ENCODE data around the gene CLCN7.
"Not testable (repeated sequence)": the region's sequence is repeated elsewhere in the genome, so short reads cannot be mapped to it uniquely, and the experiment has no call there.

The CLCN7 gene

GRCh38 chr16:1470481-1471251 lies 4.2 kb downstream of the CLCN7 start:
- Mint-ChIP-seq H3K36me3 (ENCODE audit: low read depth) (peaks cover 8% of the 10 kb centered on the region), H3K27ac (peak overlapping the region; percentile 95), H3K27me3 (ENCODE audit: low read depth, poor library complexity) (peaks cover 9% of the 10 kb centered on the region), H3K4me3 (no peak overlapping the region), H3K9me3 (peaks cover 5% of the 10 kb centered on the region), H3K4me1 (peaks cover 43% of the 10 kb centered on the region)
- TF ChIP-seq, protein P1, sequence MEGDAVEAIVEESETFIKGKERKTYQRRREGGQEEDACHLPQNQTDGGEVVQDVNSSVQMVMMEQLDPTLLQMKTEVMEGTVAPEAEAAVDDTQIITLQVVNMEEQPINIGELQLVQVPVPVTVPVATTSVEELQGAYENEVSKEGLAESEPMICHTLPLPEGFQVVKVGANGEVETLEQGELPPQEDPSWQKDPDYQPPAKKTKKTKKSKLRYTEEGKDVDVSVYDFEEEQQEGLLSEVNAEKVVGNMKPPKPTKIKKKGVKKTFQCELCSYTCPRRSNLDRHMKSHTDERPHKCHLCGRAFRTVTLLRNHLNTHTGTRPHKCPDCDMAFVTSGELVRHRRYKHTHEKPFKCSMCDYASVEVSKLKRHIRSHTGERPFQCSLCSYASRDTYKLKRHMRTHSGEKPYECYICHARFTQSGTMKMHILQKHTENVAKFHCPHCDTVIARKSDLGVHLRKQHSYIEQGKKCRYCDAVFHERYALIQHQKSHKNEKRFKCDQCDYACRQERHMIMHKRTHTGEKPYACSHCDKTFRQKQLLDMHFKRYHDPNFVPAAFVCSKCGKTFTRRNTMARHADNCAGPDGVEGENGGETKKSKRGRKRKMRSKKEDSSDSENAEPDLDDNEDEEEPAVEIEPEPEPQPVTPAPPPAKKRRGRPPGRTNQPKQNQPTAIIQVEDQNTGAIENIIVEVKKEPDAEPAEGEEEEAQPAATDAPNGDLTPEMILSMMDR (IDR thresholded peaks at IDR 0.05), result no peak
- no peak for DNase-seq

- peaks cover 41% of the 10 kb centered on the region for H3K4me1 Mint-ChIP-seq
- no peak overlapping the region for H3K4me3 Mint-ChIP-seq
- TF ChIP-seq, protein P1 (IDR thresholded peaks at IDR 0.05), result no peak
- peaks cover 7% of the 10 kb centered on the region for H3K27me3 Mint-ChIP-seq (ENCODE audit: low read depth, poor library complexity)
- H3K9me3 Mint-ChIP-seq, result no peaks in the 10 kb centered on the region
- peaks cover 5% of the 10 kb centered on the region for H3K36me3 Mint-ChIP-seq (ENCODE audit: low read depth)
- H3K27ac Mint-ChIP-seq, result peak overlapping the region; percentile 88
- DNase-seq, result no peak
Measured at GRCh38 chr16:1469693-1470201, 5.1 kb downstream of the CLCN7 start.

GRCh38 chr16:1469141-1469540 lies 5.7 kb downstream of the CLCN7 start:
- not testable (repeated sequence) for H3K36me3 Mint-ChIP-seq (ENCODE audit: low read depth); H3K9me3 Mint-ChIP-seq; H3K27me3 Mint-ChIP-seq (ENCODE audit: low read depth, poor library complexity); DNase-seq; H3K4me3 Mint-ChIP-seq; H3K27ac Mint-ChIP-seq
- peaks cover 40% of the 10 kb centered on the region for H3K4me1 Mint-ChIP-seq

DNA sequence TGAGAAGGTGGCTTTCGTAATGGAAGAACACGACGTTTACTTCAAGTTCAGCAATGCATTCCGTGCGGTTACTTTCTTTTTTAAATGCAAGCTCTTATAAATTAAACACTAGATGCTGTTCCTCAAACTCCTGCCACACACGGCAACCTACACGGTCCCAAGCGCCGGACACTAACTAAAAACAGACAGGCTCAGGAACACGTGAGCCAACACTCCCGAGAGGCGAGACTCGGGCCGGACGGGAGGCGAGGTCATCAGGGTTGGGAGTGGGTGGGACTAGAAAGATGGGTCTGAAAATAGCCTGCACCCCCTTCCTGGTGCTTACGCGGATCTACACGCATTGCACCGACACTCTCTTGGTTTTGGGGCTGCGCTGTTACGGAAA lies 6.4 kb downstream of the CLCN7 start:
- H3K36me3 Mint-ChIP-seq (ENCODE audit: low read depth), result peaks cover 5% of the 10 kb centered on the region
- H3K4me3 Mint-ChIP-seq, result no peak overlapping the region
- H3K27me3 Mint-ChIP-seq (ENCODE audit: low read depth, poor library complexity), result peaks cover 7% of the 10 kb centered on the region
- no peak for DNase-seq
- no peaks in the 10 kb centered on the region for H3K9me3 Mint-ChIP-seq
- H3K27ac Mint-ChIP-seq, result no peak overlapping the region
- TF ChIP-seq, protein P1 (IDR thresholded peaks at IDR 0.05), result no peak
- peaks cover 33% of the 10 kb centered on the region for H3K4me1 Mint-ChIP-seq

DNA sequence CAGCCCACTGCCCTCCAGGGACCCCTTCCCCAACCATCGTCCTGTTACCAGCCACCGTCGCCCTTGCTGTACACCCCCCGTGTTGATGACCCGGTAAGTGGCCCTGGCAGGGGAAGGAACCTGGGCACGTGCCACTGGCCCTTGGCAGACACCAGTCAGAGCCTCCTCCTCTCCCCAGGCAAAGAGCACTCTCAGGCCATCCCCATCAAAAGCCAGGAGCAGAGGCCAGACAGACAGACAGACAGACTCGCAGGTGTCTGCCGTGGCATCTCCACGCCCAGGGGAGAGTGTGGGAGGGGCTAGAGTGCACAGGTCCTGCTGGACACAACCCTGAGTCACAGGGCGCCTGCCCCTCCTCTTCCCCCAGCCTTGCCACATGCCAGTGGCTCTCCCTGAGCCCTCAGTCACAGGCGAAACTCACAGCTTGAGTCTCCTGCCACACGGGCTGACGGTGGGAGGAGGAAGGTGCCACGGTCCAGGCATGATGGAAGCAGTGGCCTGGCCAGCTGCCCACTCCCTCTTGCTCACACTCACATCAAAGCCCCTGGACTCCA lies 7.8 kb downstream of the CLCN7 start:
- Mint-ChIP-seq H3K27ac (no peak overlapping the region), H3K27me3 (ENCODE audit: low read depth, poor library complexity) (peaks cover 4% of the 10 kb centered on the region), H3K4me3 (no peak overlapping the region), H3K4me1 (peaks cover 26% of the 10 kb centered on the region), H3K36me3 (ENCODE audit: low read depth) (peaks cover 8% of the 10 kb centered on the region), H3K9me3 (no peaks in the 10 kb centered on the region)
- TF ChIP-seq, protein P1 (IDR thresholded peaks at IDR 0.05), result no peak
- DNase-seq, result no peak

- Mint-ChIP-seq H3K4me1 (peaks cover 16% of the 10 kb centered on the region), H3K4me3 (no peak overlapping the region), H3K9me3 (no peaks in the 10 kb centered on the region), H3K36me3 (ENCODE audit: low read depth) (peaks cover 8% of the 10 kb centered on the region), H3K27me3 (ENCODE audit: low read depth, poor library complexity) (peaks cover 4% of the 10 kb centered on the region), H3K27ac (no peak overlapping the region)
- no peak for DNase-seq
- TF ChIP-seq, protein P1 (IDR thresholded peaks at IDR 0.05), result no peak
Measured at GRCh38 chr16:1466054-1466453, 8.8 kb downstream of the CLCN7 start.
